HL-60 (cell line): ENCODE results near the gene ZNF555.

Experiments
- DNase-seq, 2 experiments: peaks; one replicate each; pipeline ENCODE4 v3.0.0-alpha.2; 2010 to 2020; ENCODE audit warnings: low read depth in 1 of 2, low spot score in 1 of 2
- H3K27ac ChIP-seq: fragments of 250-450 bp; sonication (Bioruptor Pico); replicated peaks from 2 replicates; pipeline ENCODE4 v1.5.1; 2020; ENCODE audit warnings: mild to moderate bottlenecking, moderate library complexity
- H3K27me3 ChIP-seq: fragments of 250-450 bp; sonication (Bioruptor Pico); 2 replicates; pipeline ENCODE4 v1.5.1; 2021; ENCODE audit warnings: mild to moderate bottlenecking, moderate library complexity; ENCODE audit not compliant: insufficient read depth, poor library complexity, severe bottlenecking
- H3K4me3 ChIP-seq: replicated peaks from 2 replicates; pipeline ENCODE4 v1.5.1; 2011; ENCODE audit warnings: mild to moderate bottlenecking, control low read depth, low read length; ENCODE audit not compliant: insufficient read depth
- GABPA ChIP-seq: IDR thresholded peaks from 2 replicates; pipeline ENCODE4 v1.6.1; 2012; ENCODE audit warnings: low read depth
- POLR2AphosphoS5 ChIP-seq: IDR thresholded peaks from 2 replicates; pipeline ENCODE4 v1.6.1; 2012; ENCODE audit warnings: low read depth
- SPI1 ChIP-seq: IDR thresholded peaks from 2 replicates; pipeline ENCODE4 v1.6.1; 2012; ENCODE audit warnings: low read depth, mild to moderate bottlenecking, borderline replicate concordance
- TF ChIP-seq, protein P1 (sequence below): IDR thresholded peaks from one replicate; pipeline ENCODE4 v1.5.1; 2011; ENCODE audit warnings: low read length, control low read depth, inconsistent platforms; ENCODE audit not compliant: insufficient read depth
- TF ChIP-seq, protein P2 (sequence below): IDR thresholded peaks from 2 replicates; pipeline ENCODE4 v1.6.1; 2012; ENCODE audit warnings: low read depth; ENCODE audit not compliant: insufficient replicate concordance

ZNF555 gene

DNA sequence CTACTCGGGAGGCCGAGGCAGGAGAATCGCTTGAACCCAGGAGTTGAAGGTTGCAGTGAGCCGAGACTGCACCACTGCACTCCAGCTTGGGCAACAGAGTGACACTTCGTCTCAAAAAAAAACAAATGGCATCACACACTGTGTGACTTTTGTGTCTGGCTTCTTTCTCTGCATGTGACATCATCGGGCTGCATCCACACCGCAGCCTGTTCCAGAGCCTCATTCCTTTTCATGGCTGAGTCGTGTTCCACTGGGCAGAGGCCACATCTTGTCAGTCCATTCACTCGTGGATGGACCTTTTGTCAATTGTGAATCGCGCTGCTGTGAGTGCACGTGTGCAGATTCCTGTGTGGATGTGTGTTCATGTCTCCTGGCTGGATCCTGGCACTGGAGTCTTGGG is 47.7 kb upstream of the ZNF555 start:
- TF ChIP-seq, protein P1, sequence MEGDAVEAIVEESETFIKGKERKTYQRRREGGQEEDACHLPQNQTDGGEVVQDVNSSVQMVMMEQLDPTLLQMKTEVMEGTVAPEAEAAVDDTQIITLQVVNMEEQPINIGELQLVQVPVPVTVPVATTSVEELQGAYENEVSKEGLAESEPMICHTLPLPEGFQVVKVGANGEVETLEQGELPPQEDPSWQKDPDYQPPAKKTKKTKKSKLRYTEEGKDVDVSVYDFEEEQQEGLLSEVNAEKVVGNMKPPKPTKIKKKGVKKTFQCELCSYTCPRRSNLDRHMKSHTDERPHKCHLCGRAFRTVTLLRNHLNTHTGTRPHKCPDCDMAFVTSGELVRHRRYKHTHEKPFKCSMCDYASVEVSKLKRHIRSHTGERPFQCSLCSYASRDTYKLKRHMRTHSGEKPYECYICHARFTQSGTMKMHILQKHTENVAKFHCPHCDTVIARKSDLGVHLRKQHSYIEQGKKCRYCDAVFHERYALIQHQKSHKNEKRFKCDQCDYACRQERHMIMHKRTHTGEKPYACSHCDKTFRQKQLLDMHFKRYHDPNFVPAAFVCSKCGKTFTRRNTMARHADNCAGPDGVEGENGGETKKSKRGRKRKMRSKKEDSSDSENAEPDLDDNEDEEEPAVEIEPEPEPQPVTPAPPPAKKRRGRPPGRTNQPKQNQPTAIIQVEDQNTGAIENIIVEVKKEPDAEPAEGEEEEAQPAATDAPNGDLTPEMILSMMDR = no peak
- TF ChIP-seq SPI1 (no peak), GABPA (no peak), POLR2AphosphoS5 (no peak)
- TF ChIP-seq, protein P2, sequence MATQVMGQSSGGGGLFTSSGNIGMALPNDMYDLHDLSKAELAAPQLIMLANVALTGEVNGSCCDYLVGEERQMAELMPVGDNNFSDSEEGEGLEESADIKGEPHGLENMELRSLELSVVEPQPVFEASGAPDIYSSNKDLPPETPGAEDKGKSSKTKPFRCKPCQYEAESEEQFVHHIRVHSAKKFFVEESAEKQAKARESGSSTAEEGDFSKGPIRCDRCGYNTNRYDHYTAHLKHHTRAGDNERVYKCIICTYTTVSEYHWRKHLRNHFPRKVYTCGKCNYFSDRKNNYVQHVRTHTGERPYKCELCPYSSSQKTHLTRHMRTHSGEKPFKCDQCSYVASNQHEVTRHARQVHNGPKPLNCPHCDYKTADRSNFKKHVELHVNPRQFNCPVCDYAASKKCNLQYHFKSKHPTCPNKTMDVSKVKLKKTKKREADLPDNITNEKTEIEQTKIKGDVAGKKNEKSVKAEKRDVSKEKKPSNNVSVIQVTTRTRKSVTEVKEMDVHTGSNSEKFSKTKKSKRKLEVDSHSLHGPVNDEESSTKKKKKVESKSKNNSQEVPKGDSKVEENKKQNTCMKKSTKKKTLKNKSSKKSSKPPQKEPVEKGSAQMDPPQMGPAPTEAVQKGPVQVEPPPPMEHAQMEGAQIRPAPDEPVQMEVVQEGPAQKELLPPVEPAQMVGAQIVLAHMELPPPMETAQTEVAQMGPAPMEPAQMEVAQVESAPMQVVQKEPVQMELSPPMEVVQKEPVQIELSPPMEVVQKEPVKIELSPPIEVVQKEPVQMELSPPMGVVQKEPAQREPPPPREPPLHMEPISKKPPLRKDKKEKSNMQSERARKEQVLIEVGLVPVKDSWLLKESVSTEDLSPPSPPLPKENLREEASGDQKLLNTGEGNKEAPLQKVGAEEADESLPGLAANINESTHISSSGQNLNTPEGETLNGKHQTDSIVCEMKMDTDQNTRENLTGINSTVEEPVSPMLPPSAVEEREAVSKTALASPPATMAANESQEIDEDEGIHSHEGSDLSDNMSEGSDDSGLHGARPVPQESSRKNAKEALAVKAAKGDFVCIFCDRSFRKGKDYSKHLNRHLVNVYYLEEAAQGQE = no peak

DNA sequence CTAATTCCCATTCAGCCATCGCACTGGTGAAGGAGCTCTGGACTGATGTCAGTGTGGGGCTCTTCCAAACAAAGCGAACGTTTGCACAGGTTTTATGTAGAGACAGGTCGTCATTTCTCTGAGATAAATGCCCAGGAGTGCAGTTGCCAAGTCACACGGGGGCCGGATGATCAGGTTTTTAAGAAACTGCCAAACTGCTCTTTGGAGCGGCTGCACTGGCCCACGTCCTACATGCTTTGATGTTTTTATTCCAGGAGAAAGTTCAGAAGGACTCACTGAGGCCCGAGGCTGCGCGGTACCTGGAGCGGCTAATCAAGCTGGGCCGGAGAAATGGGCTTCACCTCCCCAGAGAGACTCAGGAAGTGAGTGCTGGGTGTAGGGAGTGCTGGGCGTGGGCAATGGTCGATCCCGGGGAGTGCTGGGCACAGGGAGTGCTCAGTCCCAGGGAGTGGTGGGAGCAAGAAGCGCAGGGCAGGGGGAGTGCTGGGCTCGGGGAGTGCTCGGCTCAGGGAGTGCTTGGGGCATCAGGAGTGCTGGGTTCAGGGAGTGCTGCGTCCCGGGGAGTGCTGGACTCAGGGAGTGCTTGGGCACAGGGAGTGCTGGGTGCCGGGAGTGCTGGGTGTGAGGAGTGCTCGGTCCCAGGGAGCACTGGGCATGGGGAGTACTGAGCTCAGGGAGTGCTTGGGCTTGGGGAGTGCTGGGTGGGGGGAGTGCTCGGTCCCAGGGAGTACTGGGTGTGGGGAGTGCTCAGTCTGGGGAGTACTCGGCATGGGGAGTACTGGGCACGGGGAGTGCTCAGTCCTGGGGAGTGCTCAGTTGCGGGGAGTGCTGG is 45.2 kb upstream of the ZNF555 start:
- Histone ChIP-seq H3K27ac (no peak overlapping the region), H3K27me3 (no peaks in the 10 kb centered on the region), H3K4me3 (no peak overlapping the region)
- DNase-seq = no peak
- TF ChIP-seq SPI1 (no peak), POLR2AphosphoS5 (no peak), GABPA (no peak)
- TF ChIP-seq, protein P1 = no peak
- TF ChIP-seq, protein P2 = no peak

More for the DNA sequence above, 47.7 kb upstream of the ZNF555 start:
- no peaks in the 10 kb centered on the region for H3K27me3 ChIP-seq
- H3K27ac ChIP-seq = no peak overlapping the region
- H3K4me3 ChIP-seq = no peak overlapping the region
- DNase-seq = no peak

DNA sequence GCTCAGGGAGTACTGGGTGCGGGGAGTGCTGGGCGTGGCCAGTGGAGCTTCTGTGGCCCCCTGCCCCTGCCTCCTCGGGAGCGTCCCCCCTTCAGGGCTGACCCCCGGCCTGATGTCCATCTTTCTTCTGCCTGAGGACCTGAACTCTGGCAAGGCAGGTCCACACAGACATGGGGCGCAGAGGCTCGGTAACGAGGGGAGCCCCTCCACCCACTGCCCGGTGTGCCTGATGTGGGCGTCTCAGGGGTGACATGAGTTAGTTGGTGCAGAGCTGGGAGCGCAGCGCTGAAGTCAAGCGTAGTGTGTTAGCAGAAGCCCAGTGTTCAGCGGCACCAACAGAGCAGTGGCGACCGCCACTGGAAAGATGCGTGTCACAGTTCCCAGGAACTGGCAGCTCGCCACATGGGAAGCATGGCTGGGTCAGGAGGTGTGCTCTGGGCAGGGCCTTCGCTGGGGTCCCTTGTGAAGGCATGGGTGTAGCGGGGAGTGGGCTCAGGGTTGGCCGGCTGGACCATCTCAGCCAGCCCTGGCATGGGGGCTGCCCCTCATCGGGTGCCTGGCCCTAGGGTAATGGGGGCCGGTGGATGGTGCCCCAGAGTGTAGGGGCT is 44.5 kb upstream of the ZNF555 start:
- DNase-seq = no peak
- no peak overlapping the region for H3K4me3 ChIP-seq
- no peak overlapping the region for H3K27ac ChIP-seq
- no peaks in the 10 kb centered on the region for H3K27me3 ChIP-seq
- TF ChIP-seq, protein P2 = no peak
- TF ChIP-seq POLR2AphosphoS5 = no peak
- TF ChIP-seq, protein P1 = no peak
- no peak for TF ChIP-seq SPI1
- TF ChIP-seq GABPA = no peak
